Body of pancreas (tissue), 4 donors: ENCODE measurements around the gene TMEM35A.

Experiments used
- CTCF ChIP-seq, 7 experiments: fragments of 450-650 bp in 4 of 7; fragments of 200-600 bp in 3 of 7; sonication (generic) in 3 of 7; IDR thresholded peaks; one replicate each; pipeline ENCODE4 v1.5.1; 2016 to 2019; ENCODE audit warnings: antibody characterized with exemption in 7 of 7
- POLR2A ChIP-seq, 3 donors: fragments of 450-650 bp; IDR thresholded peaks; one replicate each; pipeline ENCODE4 v1.6.1; 2016; ENCODE audit warnings: antibody characterized with exemption in 3 of 3, mild to moderate bottlenecking in 2 of 3

- TF ChIP-seq CTCF (IDR thresholded peaks at IDR 0.05) (no peak), POLR2A (IDR thresholded peaks at IDR 0.05) (no peak)
Observed at GRCh38 chrX:101051153-101051548, 27.5 kb upstream of the TMEM35A start.
